Tibial nerve (tissue), 4 donors: ENCODE results near the gene PTPRG. TPM values are rescaled to one million over a fixed set of nuclear protein-coding genes. Genes with fewer than 3 reads are reported as not detected.

ENCODE experiments used
- DNase-seq, 2 donors: peaks; one replicate each; pipeline ENCODE4 v3.0.0-alpha.2; 2019; ENCODE audit warnings: low spot score in 2 of 2
- H3K27ac ChIP-seq, 4 donors: fragments of 200-600 bp; sonication (generic) in 3 of 4; one replicate each; pipeline ENCODE4 v1.5.1; 2017 to 2019; ENCODE audit warnings: mild to moderate bottlenecking in 1 of 4
- H3K27me3 ChIP-seq, 2 donors: fragments of 200-600 bp; sonication (generic) in 1 of 2; one replicate each; pipeline versions ENCODE4 v1.5.1 to v1.6.0; 2017 to 2019
- H3K36me3 ChIP-seq, 3 donors: fragments of 200-600 bp; sonication (generic); one replicate each; pipeline ENCODE4 v1.5.1; 2018 to 2019
- H3K4me1 ChIP-seq, 4 donors: fragments of 200-600 bp; sonication (generic) in 3 of 4; one replicate each; pipeline ENCODE4 v1.5.1; 2017 to 2019
- H3K4me3 ChIP-seq, 4 donors: fragments of 200-600 bp; sonication (generic) in 3 of 4; one replicate each; pipeline ENCODE4 v1.5.1; 2017 to 2019; ENCODE audit warnings: mild to moderate bottlenecking in 1 of 4, moderate library complexity in 1 of 4
- H3K9me3 ChIP-seq, 4 donors: fragments of 200-600 bp; sonication (generic) in 3 of 4; one replicate each; pipeline ENCODE4 v1.5.1; 2017 to 2019
- CTCF ChIP-seq, 5 experiments: fragments of 200-600 bp in 3 of 5; fragments of 450-650 bp in 2 of 5; sonication (generic) in 3 of 5; IDR thresholded peaks; one replicate each; pipeline ENCODE4 v1.5.1; 2016 to 2019; ENCODE audit warnings: antibody characterized with exemption in 5 of 5, mild to moderate bottlenecking in 3 of 5, moderate library complexity in 2 of 5
- EP300 ChIP-seq, 2 donors: sonication (generic); formaldehyde crosslinking; IDR thresholded peaks; one replicate each; pipeline ENCODE4 v1.6.1; 2017; ENCODE audit warnings: antibody characterized with exemption in 2 of 2, mild to moderate bottlenecking in 1 of 2
- POLR2A ChIP-seq, 2 donors: fragments of 450-650 bp; IDR thresholded peaks; one replicate each; pipeline ENCODE4 v1.6.1; 2017; ENCODE audit warnings: antibody characterized with exemption in 2 of 2, mild to moderate bottlenecking in 2 of 2, moderate library complexity in 2 of 2
- WGBS, 2 donors: methylation state at CpG; one replicate each; pipeline ENCODE4 v1.1.5; 2018; 5-methylcytosine and 5-hydroxymethylcytosine counted together
- total RNA-seq, 4 donors: library from RNA; depleted of rRNA; stranded (reverse); fragments of >200 nt; gene quantifications; one replicate each; pipeline ENCODE4 v1.1.0, GENCODE V29; 2016

PTPRG gene
- total RNA-seq, 4 donors from 2014 or later: 112 to 174 (median 121) TPM

DNA sequence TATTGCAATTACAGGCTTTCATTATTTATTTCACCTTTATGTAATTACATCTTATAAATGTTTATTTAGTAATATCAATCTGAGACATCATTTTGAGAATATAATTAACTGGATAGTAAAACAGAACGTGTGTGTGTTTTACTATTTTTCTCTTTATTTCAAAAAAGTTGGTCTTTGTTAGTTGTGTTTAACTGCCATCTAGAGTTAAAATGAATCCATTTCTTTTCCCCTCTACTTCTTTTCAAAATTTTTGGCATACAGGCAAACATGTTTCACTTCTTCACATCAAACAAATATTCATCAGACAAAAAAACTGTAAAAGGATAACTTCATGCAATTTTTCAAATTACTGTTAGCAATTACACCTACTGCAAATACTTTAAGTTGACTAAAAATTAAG, 750.8 kb downstream of the PTPRG start:
- WGBS, 2 donors: 23 to 24% methylated on average over 1 of the region's 1 CpG
- Histone ChIP-seq H3K27me3 (no peaks in the 10 kb centered on the region), H3K9me3 (no peaks in the 10 kb centered on the region), H3K27ac (no peak overlapping the region), H3K4me1 (no peaks in the 10 kb centered on the region), H3K4me3 (no peak overlapping the region), H3K36me3 (no peaks in the 10 kb centered on the region)
- no peak for DNase-seq
- no peak for TF ChIP-seq CTCF (IDR thresholded peaks at IDR 0.05)
- no peak for TF ChIP-seq POLR2A (IDR thresholded peaks at IDR 0.05)
- TF ChIP-seq EP300 (IDR thresholded peaks at IDR 0.05): no peak

GRCh38 chr3:62316525-62316924, 755.2 kb downstream of the PTPRG start:
- no peak for DNase-seq
- Histone ChIP-seq H3K27me3 (no peaks in the 10 kb centered on the region), H3K36me3 (no peaks in the 10 kb centered on the region), H3K4me3 (no peak overlapping the region), H3K4me1 (peaks cover 0 to 13% (median 0%) of the 10 kb centered on the region in 4 donors), H3K27ac (no peak overlapping the region), H3K9me3 (no peaks in the 10 kb centered on the region)
- 91 to 94% methylated on average over 1 of the region's 1 CpG for WGBS, 2 donors
- TF ChIP-seq EP300 (IDR thresholded peaks at IDR 0.05) (no peak), POLR2A (IDR thresholded peaks at IDR 0.05) (no peak), CTCF (IDR thresholded peaks at IDR 0.05) (no peak)

DNA sequence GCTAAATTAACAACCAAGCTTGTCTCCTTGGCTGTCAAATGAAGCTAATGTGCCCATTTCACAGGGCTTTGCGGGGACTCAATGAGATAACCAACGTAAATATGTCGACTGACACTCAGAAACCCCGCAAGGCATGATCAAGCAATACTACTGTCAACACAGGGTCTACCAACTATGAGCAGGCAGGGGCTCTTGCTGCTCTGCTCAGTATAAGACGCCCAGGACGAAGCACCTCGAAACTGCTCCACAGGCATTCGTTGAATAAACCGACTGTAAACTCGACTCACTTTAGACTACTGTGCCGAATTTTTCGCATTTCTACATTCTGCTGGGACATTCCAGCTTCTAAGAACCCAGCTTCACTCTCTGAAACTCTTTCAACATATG, 757.0 kb downstream of the PTPRG start:
- no peak for DNase-seq

DNA sequence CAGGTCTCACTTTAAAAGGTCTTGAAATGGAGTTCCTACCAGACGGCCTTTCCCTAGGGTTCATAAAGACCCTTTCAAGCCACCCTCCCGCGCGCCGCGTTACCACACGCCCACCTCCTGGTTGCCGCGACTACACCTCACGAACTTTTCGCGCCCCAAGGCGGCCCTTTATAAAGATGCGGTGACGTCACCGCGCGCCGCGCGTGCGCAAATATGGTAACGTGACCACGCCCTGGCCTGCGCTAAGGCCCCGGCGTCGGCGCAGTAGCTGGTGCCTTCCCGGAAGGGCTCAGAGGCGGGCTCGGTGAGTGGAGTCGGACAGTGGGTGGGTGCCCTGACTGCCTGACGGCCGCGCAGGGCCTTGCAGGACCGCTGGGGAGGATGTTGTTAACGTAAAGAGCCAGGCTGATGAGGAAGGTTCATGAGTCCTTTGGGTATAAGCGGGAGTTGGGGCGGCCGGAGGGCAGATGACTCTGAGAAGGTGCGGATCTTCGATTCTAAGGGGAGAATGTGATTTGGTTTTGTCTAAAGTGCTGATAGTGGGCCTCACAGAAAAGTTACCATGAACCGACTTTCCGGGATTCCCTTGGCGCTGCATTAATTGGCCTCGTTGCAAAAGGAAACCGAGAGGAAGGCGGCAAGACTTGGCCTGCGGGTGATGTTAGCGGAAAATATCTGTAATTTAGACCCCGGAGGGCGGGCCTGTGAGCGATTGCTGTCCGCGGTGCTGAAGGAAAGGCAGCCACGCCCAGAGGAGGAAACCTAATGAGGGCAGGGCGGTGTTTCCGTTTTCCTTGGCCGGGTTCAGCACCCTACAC, 757.6 kb downstream of the PTPRG start:
- H3K4me1 ChIP-seq: peaks cover 0 to 13% (median 0%) of the 10 kb centered on the region in 4 donors
- peak; percentile 78 to 80 for DNase-seq
- peak overlapping the region in 3 of 4 donors; percentile 59 to 84 (median 82) for H3K27ac ChIP-seq
- no peak for TF ChIP-seq CTCF (IDR thresholded peaks at IDR 0.05)
- TF ChIP-seq EP300 (IDR thresholded peaks at IDR 0.05): peak in 1 of 2 donors; percentile 66
- peak in 1 of 2 donors; percentile 38 for TF ChIP-seq POLR2A (IDR thresholded peaks at IDR 0.05)
- no peaks in the 10 kb centered on the region for H3K27me3 ChIP-seq
- peak overlapping the region; percentile 53 to 68 (median 58) for H3K4me3 ChIP-seq
- H3K9me3 ChIP-seq: no peaks in the 10 kb centered on the region
- 2% methylated on average over 50 to 59 of the region's 60 CpGs for WGBS, 2 donors
- peaks cover 0 to 22% (median 0%) of the 10 kb centered on the region in 3 donors for H3K36me3 ChIP-seq

More for the DNA sequence above, 757.0 kb downstream of the PTPRG start:
- Histone ChIP-seq H3K27ac (peak overlapping the region in 3 of 4 donors; percentile 59 to 84 (median 82)), H3K4me3 (peak overlapping the region; percentile 53 to 68 (median 58)), H3K4me1 (peaks cover 0 to 13% (median 0%) of the 10 kb centered on the region in 4 donors), H3K27me3 (no peaks in the 10 kb centered on the region), H3K36me3 (peaks cover 0 to 17% (median 0%) of the 10 kb centered on the region in 3 donors), H3K9me3 (no peaks in the 10 kb centered on the region)
- no peak for TF ChIP-seq CTCF (IDR thresholded peaks at IDR 0.05)
- TF ChIP-seq POLR2A (IDR thresholded peaks at IDR 0.05): no peak
- TF ChIP-seq EP300 (IDR thresholded peaks at IDR 0.05): no peak
- WGBS, 2 donors: 26 to 48% methylated on average over 12 of the region's 12 CpGs

GRCh38 chr3:62319570-62320243, 758.3 kb downstream of the PTPRG start:
- peaks cover 0 to 29% (median 0%) of the 10 kb centered on the region in 3 donors for H3K36me3 ChIP-seq
- no peaks in the 10 kb centered on the region for H3K9me3 ChIP-seq
- no peak overlapping the region for H3K27ac ChIP-seq
- peaks cover 0 to 13% (median 0%) of the 10 kb centered on the region in 4 donors for H3K4me1 ChIP-seq
- no peaks in the 10 kb centered on the region for H3K27me3 ChIP-seq
- WGBS, 2 donors: 69 to 75% methylated on average over 7 of the region's 7 CpGs
- no peak for DNase-seq
- peak overlapping the region; percentile 53 to 68 (median 58) for H3K4me3 ChIP-seq
- no peak for TF ChIP-seq POLR2A (IDR thresholded peaks at IDR 0.05)
- TF ChIP-seq EP300 (IDR thresholded peaks at IDR 0.05): no peak
- TF ChIP-seq CTCF (IDR thresholded peaks at IDR 0.05): no peak
